IMR-90 (cell line): ENCODE results near the gene RNF130. TPM values are rescaled to one million over a fixed set of nuclear protein-coding genes. Genes with fewer than 3 reads are reported as not detected.

ENCODE experiments used
- ATAC-seq: fragments of 200-7000 bp; cut with Tn5 transposase; 2 replicates; pipeline ENCODE4 v1.9.1; 2020; ENCODE audit warnings: low read depth, mild to moderate bottlenecking, moderate library complexity
- BruUV-seq: library from RNA; stranded (reverse); fragments of 400-500 nt; replicated peaks from 2 replicates; lab custom pipeline; 2021; lab: Mats Ljungman, UMichigan
- CTCF ChIA-PET: fragments of 300-600 bp; formaldehyde crosslinking; extraction: SDS; loops from one replicate; lab custom pipeline; 2021; ENCODE audit warnings: antibody characterized with exemption; lab: Yijun Ruan, JAX
- POLR2A ChIA-PET: fragments of 300-600 bp; sonication (Branson Sonifier 250); formaldehyde crosslinking; loops from one replicate; lab custom pipeline; 2022; ENCODE audit warnings: antibody characterized with exemption; ENCODE audit not compliant: unreplicated experiment; lab: Charles Lee
- DNase-seq: peaks from one replicate; pipeline ENCODE4 v3.0.0; 2013
- H2AFZ ChIP-seq: replicated peaks from 2 replicates; pipeline ENCODE3; 2013; ENCODE audit warnings: low read length, mild to moderate bottlenecking; ENCODE audit not compliant: poor library complexity
- H2AK5ac ChIP-seq: 2 replicates; pipeline ENCODE4 v1.6.1; 2013; ENCODE audit warnings: low read depth, low read length, inconsistent platforms
- H2AK9ac ChIP-seq: replicated peaks from 2 replicates; pipeline ENCODE3; 2013; ENCODE audit warnings: mild to moderate bottlenecking, low read depth, low read length, moderate library complexity; ENCODE audit not compliant: poor library complexity
- H2BK120ac ChIP-seq: 2 replicates; pipeline ENCODE4 v1.6.1; 2013; ENCODE audit warnings: low read depth, low read length, inconsistent platforms
- H2BK15ac ChIP-seq: 3 replicates; pipeline ENCODE4 v1.6.1; 2013; ENCODE audit warnings: low read depth, low read length, inconsistent platforms
- H2BK20ac ChIP-seq: 2 replicates; pipeline ENCODE4 v1.6.1; 2013; ENCODE audit warnings: low read depth, mild to moderate bottlenecking, inconsistent platforms, low read length, moderate library complexity
- H2BK5ac ChIP-seq: 2 replicates; pipeline ENCODE4 v1.6.1; 2013; ENCODE audit warnings: mild to moderate bottlenecking, low read depth, low read length, inconsistent platforms; ENCODE audit not compliant: poor library complexity, severe bottlenecking
- H3K14ac ChIP-seq: replicated peaks from 2 replicates; pipeline ENCODE4 v1.6.1; 2013; ENCODE audit warnings: low read depth, low read length, inconsistent platforms
- H3K18ac ChIP-seq: 2 replicates; pipeline ENCODE4 v1.6.1; 2013; ENCODE audit warnings: low read depth, low read length, control low read depth
- H3K23ac ChIP-seq: 2 replicates; pipeline ENCODE4 v1.6.1; 2013; ENCODE audit warnings: low read depth, low read length, inconsistent platforms
- H3K27ac ChIP-seq: 2 replicates; pipeline ENCODE4 v1.5.1; 2013; ENCODE audit warnings: mild to moderate bottlenecking, control low read depth, low read length; ENCODE audit not compliant: insufficient read depth
- H3K27me3 ChIP-seq: 2 replicates; pipeline ENCODE4 v1.6.1; 2013; ENCODE audit warnings: low read length; ENCODE audit not compliant: control insufficient read depth, insufficient read depth
- H3K36me3 ChIP-seq: 2 replicates; pipeline ENCODE4 v1.6.1; 2013; ENCODE audit warnings: low read length, mixed read lengths; ENCODE audit not compliant: control insufficient read depth, insufficient read depth
- H3K4ac ChIP-seq: 2 replicates; pipeline ENCODE4 v1.6.1; 2013; ENCODE audit warnings: low read depth, low read length, inconsistent platforms
- H3K4me1 ChIP-seq: 2 replicates; pipeline ENCODE4 v1.6.1; 2013; ENCODE audit warnings: low read length, mixed read lengths; ENCODE audit not compliant: control insufficient read depth, insufficient read depth
- H3K4me2 ChIP-seq: 2 replicates; pipeline ENCODE4 v1.6.1; 2013; ENCODE audit warnings: low read depth, mild to moderate bottlenecking, control low read depth, low read length, moderate library complexity
- H3K4me3 ChIP-seq: 2 replicates; pipeline ENCODE4 v1.5.1; 2013; ENCODE audit warnings: low read depth, mild to moderate bottlenecking, control low read depth, low read length, moderate library complexity; ENCODE audit not compliant: insufficient read depth
- H3K56ac ChIP-seq: 2 replicates; pipeline ENCODE4 v1.6.1; 2013; ENCODE audit warnings: low read length, inconsistent platforms; ENCODE audit not compliant: insufficient read depth; ENCODE audit errors: extremely low read depth
- H3K79me1 ChIP-seq, 2 experiments: 2 replicates each; pipeline ENCODE4 v1.6.1; 2013; ENCODE audit warnings: low read length in 2 of 2, inconsistent platforms in 1 of 2, low read depth in 1 of 2
- H3K9ac ChIP-seq: 2 replicates; pipeline ENCODE4 v1.6.1; 2013; ENCODE audit warnings: low read depth, low read length, control low read depth
- H3K9me1 ChIP-seq: 2 replicates; pipeline ENCODE4 v1.6.1; 2013; ENCODE audit warnings: low read length, inconsistent platforms; ENCODE audit not compliant: insufficient read depth
- H3K9me3 ChIP-seq: 2 replicates; pipeline ENCODE4 v1.6.1; 2013; ENCODE audit warnings: low read length; ENCODE audit not compliant: control insufficient read depth, insufficient read depth
- H4K20me1 ChIP-seq: 2 replicates; pipeline ENCODE4 v1.6.1; 2013; ENCODE audit warnings: low read length, inconsistent platforms; ENCODE audit not compliant: insufficient read depth
- H4K5ac ChIP-seq: 2 replicates; pipeline ENCODE4 v1.6.1; 2013; ENCODE audit warnings: mild to moderate bottlenecking, low read depth, low read length, control low read depth
- H4K8ac ChIP-seq, 2 experiments: 2 replicates each; pipeline ENCODE4 v1.6.1; 2013; ENCODE audit warnings: low read depth in 2 of 2, low read length in 2 of 2, control low read depth in 1 of 2, inconsistent platforms in 1 of 2
- H4K91ac ChIP-seq: 2 replicates; pipeline ENCODE4 v1.6.1; 2013; ENCODE audit warnings: low read depth, low read length, inconsistent platforms; ENCODE audit not compliant: insufficient read depth
- BHLHE40 ChIP-seq: fragments of 150-350 bp; IDR thresholded peaks from 2 replicates; pipeline ENCODE4 v1.6.1; 2016; ENCODE audit warnings: mild to moderate bottlenecking, low read depth, low read length
- CEBPB ChIP-seq: IDR thresholded peaks from 2 replicates; pipeline ENCODE4 v1.6.1; 2012; ENCODE audit warnings: low read depth, low read length, improper control_type of control experiment
- CHD1 ChIP-seq: IDR thresholded peaks from 2 replicates; pipeline ENCODE4 v1.6.1; 2012; ENCODE audit warnings: low read depth, low read length, improper control_type of control experiment
- CTCF ChIP-seq: conservative IDR thresholded peaks from 2 replicates; pipeline ENCODE4 v1.5.1; 2012; ENCODE audit warnings: mild to moderate bottlenecking, low read depth, low read length, improper control_type of control experiment
- FOS ChIP-seq: fragments of 150-350 bp; IDR thresholded peaks from 2 replicates; pipeline ENCODE4 v1.6.1; 2016; ENCODE audit warnings: low read depth, low read length
- MAZ ChIP-seq: IDR thresholded peaks from 2 replicates; pipeline ENCODE4 v1.6.1; 2012; ENCODE audit warnings: low read depth, mild to moderate bottlenecking, low read length, improper control_type of control experiment, moderate library complexity, borderline replicate concordance
- RAD21 ChIP-seq: IDR thresholded peaks from 2 replicates; pipeline ENCODE4 v1.6.1; 2012; ENCODE audit warnings: low read length, improper control_type of control experiment
- RCOR1 ChIP-seq: IDR thresholded peaks from 2 replicates; pipeline ENCODE4 v1.6.1; 2012; ENCODE audit warnings: mild to moderate bottlenecking, low read length, improper control_type of control experiment; ENCODE audit not compliant: insufficient replicate concordance
- RFX5 ChIP-seq: IDR thresholded peaks from 2 replicates; pipeline ENCODE4 v1.8.0; 2012; ENCODE audit warnings: low read depth, mild to moderate bottlenecking, low read length, moderate library complexity
- SMC3 ChIP-seq: fragments of 150-350 bp; IDR thresholded peaks from 2 replicates; pipeline ENCODE4 v1.6.1; 2016; ENCODE audit warnings: low read depth, mild to moderate bottlenecking, antibody characterized with exemption, low read length, moderate library complexity
- USF2 ChIP-seq: fragments of 150-350 bp; IDR thresholded peaks from 2 replicates; pipeline ENCODE4 v1.6.1; 2017; ENCODE audit warnings: mild to moderate bottlenecking, antibody characterized with exemption, low read length, low read depth
- WGBS, 2 experiments: methylation state at CpG; one replicate each; pipeline versions ENCODE4 v1.1.5 to v1.1.7; 2013; ENCODE audit warnings: missing lambda C conversion rate in 2 of 2; ENCODE audit not compliant: insufficient read length in 1 of 2; ENCODE audit errors: extremely low coverage in 2 of 2; 5-methylcytosine and 5-hydroxymethylcytosine counted together
- dilution Hi-C: fragments of 300-500 bp; cut with HindIII; formaldehyde crosslinking; loops from one replicate; pipeline ENCODE4 v1.14.3; 2018; ENCODE audit warnings: low sequenced_read_pairs; ENCODE audit not compliant: unreplicated experiment
- in situ Hi-C: fragments of 300-500 bp; cut with MboI; formaldehyde crosslinking; loops from 3 replicates; pipeline ENCODE4 v1.14.3; 2019; ENCODE audit warnings: low sequenced_read_pairs, inconsistent platforms, mixed read lengths
- intact Hi-C: fragments of 100-400 bp; cut with micrococcal nuclease; formaldehyde crosslinking; loops from 2 replicates; pipeline ENCODE4 v1.10.0; 2022
- polyA plus RNA-seq, 3 experiments: library from polyadenylated mRNA; depleted of rRNA; stranded (reverse); fragments of >200 nt; gene quantifications; 2 replicates each; pipeline ENCODE4 v1.2.3, GENCODE V29; 2012; ENCODE audit warnings: low replicate concordance in 1 of 3
- total RNA-seq: library from RNA; depleted of rRNA; stranded (reverse); fragments of >200 nt; gene quantifications from 2 replicates; pipeline ENCODE4 v1.2.3, GENCODE V29; 2012

RNF130 gene
- total and polyA plus RNA-seq, 2 of the 4 experiments (the other 2 are of a cell fraction): 12.9 to 21.7 TPM

- CTCF ChIA-PET: no interaction called here
- Histone ChIP-seq H3K14ac (no peak overlapping the region), H3K23ac (no peak overlapping the region), H3K27ac (no peak overlapping the region), H2AK5ac (no peak overlapping the region), H2BK5ac (no peak overlapping the region), H3K9ac (no peak overlapping the region), H2BK20ac (no peak overlapping the region), H3K9me3 (peaks cover 2% of the 10 kb centered on the region; the same call in 1 of the 2 replicates), H2BK15ac (no peak overlapping the region), H4K91ac (no peak overlapping the region), H3K79me1 (no peaks in the 10 kb centered on the region), H3K27me3 (no peaks in the 10 kb centered on the region), H3K18ac (no peak overlapping the region), H4K20me1 (no peaks in the 10 kb centered on the region), H2AK9ac (no peak overlapping the region), H3K4me1 (no peaks in the 10 kb centered on the region), H3K56ac (no peak overlapping the region), H4K5ac (no peak overlapping the region), H3K4me2 (no peak overlapping the region), H3K4ac (no peak overlapping the region), H3K9me1 (no peaks in the 10 kb centered on the region), H2AFZ (no peak overlapping the region), H4K8ac (no peak overlapping the region), H3K36me3 (no peaks in the 10 kb centered on the region), H2BK120ac (no peak overlapping the region), H3K4me3 (no peak overlapping the region)
- in situ Hi-C loops: no loop called here
- BruUV-seq: no TSS peak
- no peak for ATAC-seq
- POLR2A ChIA-PET: no interaction called here
- DNase-seq: no peak
- 100% methylated on average over 3 of the region's 3 CpGs; no CpG with 5 or more reads in 1 of the 2 experiments for WGBS, 2 experiments
- intact Hi-C loops: no loop called here
- dilution Hi-C loops: no loop called here
- TF ChIP-seq RCOR1: no peak
- TF ChIP-seq CEBPB: no peak
- no peak for TF ChIP-seq MAZ
- no peak for TF ChIP-seq USF2
- no peak for TF ChIP-seq RAD21
- TF ChIP-seq RFX5: no peak
- no peak for TF ChIP-seq CHD1
- TF ChIP-seq FOS: no peak
- no peak for TF ChIP-seq BHLHE40
- no peak for TF ChIP-seq SMC3
- TF ChIP-seq CTCF: no peak
Measured at GRCh38 chr5:179994583-179995323, 76.8 kb downstream of the RNF130 start.
